ENCODE data around the gene EXO5.

DNA sequence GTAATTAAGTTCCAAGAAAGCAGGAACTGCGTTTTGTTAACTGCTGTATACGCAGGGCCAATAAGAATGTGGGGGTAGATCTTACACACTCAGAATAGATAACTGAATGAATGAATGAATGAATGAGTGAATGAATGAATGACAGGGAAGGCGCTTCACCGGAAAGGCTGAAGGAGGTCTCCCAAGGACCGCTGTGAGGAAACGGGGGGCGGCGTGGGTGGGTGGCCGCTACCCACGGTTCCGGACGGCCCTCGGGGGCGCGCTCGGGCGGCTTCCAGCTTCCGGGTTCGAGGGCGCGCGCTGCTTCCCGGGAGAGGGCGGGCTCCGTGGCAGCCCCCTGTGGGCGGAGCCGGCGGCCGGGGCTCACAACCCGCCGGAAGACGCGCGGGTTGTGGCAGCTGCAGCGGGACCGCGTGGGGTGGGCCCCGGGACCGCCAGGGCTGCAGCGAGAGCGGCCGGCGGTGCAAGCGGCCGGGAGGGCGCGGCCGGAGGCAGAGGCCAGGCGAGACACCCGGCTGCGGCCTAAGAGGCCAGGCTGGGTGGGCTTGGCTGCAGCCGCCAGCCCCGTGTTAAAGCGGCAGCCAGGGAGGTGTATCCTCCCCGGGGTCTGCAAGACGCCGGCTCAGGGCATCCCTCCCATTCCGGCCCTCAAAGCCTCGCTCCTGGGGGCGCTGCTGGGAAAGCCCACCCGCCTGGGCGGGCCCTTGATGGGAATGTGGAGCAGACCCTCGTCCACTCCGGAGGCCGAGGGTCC, 31.5 kb upstream of the EXO5 start, which contains the start of gene ZFP69:
- TF ChIP-seq, protein P1, sequence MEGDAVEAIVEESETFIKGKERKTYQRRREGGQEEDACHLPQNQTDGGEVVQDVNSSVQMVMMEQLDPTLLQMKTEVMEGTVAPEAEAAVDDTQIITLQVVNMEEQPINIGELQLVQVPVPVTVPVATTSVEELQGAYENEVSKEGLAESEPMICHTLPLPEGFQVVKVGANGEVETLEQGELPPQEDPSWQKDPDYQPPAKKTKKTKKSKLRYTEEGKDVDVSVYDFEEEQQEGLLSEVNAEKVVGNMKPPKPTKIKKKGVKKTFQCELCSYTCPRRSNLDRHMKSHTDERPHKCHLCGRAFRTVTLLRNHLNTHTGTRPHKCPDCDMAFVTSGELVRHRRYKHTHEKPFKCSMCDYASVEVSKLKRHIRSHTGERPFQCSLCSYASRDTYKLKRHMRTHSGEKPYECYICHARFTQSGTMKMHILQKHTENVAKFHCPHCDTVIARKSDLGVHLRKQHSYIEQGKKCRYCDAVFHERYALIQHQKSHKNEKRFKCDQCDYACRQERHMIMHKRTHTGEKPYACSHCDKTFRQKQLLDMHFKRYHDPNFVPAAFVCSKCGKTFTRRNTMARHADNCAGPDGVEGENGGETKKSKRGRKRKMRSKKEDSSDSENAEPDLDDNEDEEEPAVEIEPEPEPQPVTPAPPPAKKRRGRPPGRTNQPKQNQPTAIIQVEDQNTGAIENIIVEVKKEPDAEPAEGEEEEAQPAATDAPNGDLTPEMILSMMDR (conservative IDR thresholded peaks at IDR 0.05; ENCODE audit: low read depth, low read length), result no peak
- TF ChIP-seq POLR2A (IDR thresholded peaks at IDR 0.05; ENCODE audit: low read depth, low read length) (no peak), RFX5 (IDR thresholded peaks at IDR 0.05; ENCODE audit: low read depth, low read length) (no peak), SMC3 (IDR thresholded peaks at IDR 0.05; ENCODE audit: low read depth, low read length) (no peak), RAD21 (IDR thresholded peaks at IDR 0.05; ENCODE audit: low read length) (no peak), BHLHE40 (IDR thresholded peaks at IDR 0.05; ENCODE audit: low read depth, low read length) (no peak), FOS (IDR thresholded peaks at IDR 0.05; ENCODE audit: low read depth, low read length) (no peak), MAZ (IDR thresholded peaks at IDR 0.05; ENCODE audit: borderline replicate concordance, low read depth, low read length) (peak; percentile 25; the same call in 1 of the 2 replicates), MXI1 (IDR thresholded peaks at IDR 0.05; ENCODE audit: borderline replicate concordance, low read depth, low read length) (peak; percentile 65; the same call in 1 of the 2 replicates), CEBPB (IDR thresholded peaks at IDR 0.05; ENCODE audit: low read depth, low read length) (no peak)
- TF ChIP-seq, protein P2, sequence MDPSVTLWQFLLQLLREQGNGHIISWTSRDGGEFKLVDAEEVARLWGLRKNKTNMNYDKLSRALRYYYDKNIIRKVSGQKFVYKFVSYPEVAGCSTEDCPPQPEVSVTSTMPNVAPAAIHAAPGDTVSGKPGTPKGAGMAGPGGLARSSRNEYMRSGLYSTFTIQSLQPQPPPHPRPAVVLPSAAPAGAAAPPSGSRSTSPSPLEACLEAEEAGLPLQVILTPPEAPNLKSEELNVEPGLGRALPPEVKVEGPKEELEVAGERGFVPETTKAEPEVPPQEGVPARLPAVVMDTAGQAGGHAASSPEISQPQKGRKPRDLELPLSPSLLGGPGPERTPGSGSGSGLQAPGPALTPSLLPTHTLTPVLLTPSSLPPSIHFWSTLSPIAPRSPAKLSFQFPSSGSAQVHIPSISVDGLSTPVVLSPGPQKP (IDR thresholded peaks at IDR 0.05; ENCODE audit: borderline replicate concordance, low read depth, low read length), result no peak
- TF ChIP-seq, protein P3, sequence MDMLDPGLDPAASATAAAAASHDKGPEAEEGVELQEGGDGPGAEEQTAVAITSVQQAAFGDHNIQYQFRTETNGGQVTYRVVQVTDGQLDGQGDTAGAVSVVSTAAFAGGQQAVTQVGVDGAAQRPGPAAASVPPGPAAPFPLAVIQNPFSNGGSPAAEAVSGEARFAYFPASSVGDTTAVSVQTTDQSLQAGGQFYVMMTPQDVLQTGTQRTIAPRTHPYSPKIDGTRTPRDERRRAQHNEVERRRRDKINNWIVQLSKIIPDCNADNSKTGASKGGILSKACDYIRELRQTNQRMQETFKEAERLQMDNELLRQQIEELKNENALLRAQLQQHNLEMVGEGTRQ (IDR thresholded peaks at IDR 0.05; ENCODE audit: low read depth, low read length), result no peak

All from IMR-90 (cell line).